ENCODE results near the gene FAM43B. TPM values are rescaled to one million over a fixed set of nuclear protein-coding genes. Genes with fewer than 3 reads are reported as not detected.

FAM43B gene
- total RNA-seq, 4 donors from 2014 or later, result 0.15 to 0.62 TPM; not detected in 2

DNA sequence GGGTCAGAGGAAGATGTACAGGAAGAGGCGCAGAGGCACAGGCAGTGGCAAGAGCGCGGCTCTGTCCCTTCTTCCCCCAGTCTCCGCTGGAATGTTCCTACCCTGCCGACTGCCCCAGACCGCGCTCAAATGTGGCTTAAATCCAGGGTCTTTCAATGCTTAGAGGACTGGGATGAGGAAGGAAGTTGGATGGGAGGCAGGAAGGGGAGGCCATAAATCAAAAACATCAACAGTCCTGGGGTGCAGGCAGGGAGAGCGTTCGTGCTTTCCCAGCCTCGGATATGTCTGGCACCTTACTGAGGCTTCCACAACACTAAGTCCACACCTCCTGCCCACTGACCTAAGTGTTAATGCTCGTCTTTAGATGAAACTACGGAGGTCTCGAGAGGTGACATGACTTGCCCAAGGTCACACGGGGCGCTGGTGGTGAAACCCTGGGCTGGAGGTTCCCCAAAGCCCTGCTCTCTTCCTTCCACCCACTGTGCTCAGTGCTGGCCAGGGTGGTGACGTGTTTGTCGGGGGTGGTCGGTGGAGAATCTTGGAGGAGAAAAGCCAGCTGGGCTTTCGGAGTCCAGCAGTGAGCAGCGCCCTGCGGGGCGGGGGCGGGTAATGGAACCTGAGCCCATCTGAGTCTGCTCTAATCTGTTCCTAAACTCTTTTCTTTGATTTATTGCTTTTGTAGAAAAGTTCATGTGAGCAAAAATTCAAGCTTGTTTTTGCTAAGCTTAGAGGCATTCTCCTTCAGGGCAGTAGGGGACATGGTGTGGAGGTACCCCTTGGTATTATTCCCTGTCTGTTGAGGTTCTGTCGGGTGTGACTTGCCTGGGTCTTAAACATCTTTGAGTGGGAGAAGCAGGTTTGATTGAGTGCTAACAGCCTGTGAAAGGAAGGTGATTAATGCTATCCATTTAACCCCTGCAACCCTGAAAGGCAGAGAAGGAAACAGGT lies 37.2 kb downstream of the FAM43B start:
- WGBS, 2 donors, result 8 to 10% methylated on average over 24 of the region's 24 CpGs
- TF ChIP-seq, protein P1, sequence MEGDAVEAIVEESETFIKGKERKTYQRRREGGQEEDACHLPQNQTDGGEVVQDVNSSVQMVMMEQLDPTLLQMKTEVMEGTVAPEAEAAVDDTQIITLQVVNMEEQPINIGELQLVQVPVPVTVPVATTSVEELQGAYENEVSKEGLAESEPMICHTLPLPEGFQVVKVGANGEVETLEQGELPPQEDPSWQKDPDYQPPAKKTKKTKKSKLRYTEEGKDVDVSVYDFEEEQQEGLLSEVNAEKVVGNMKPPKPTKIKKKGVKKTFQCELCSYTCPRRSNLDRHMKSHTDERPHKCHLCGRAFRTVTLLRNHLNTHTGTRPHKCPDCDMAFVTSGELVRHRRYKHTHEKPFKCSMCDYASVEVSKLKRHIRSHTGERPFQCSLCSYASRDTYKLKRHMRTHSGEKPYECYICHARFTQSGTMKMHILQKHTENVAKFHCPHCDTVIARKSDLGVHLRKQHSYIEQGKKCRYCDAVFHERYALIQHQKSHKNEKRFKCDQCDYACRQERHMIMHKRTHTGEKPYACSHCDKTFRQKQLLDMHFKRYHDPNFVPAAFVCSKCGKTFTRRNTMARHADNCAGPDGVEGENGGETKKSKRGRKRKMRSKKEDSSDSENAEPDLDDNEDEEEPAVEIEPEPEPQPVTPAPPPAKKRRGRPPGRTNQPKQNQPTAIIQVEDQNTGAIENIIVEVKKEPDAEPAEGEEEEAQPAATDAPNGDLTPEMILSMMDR (IDR thresholded peaks at IDR 0.05), result no peak
- no peak for TF ChIP-seq POLR2A (IDR thresholded peaks at IDR 0.05)
- no peak for DNase-seq (ENCODE audit: low spot score in 2 of 2)
- H3K4me3 ChIP-seq (ENCODE audit: low read depth, poor library complexity, severe bottlenecking), result peak overlapping the region; percentile 13
- intact Hi-C loops (cut with DNase I; ENCODE audit: low total_unique reads), result no loop called here

DNA sequence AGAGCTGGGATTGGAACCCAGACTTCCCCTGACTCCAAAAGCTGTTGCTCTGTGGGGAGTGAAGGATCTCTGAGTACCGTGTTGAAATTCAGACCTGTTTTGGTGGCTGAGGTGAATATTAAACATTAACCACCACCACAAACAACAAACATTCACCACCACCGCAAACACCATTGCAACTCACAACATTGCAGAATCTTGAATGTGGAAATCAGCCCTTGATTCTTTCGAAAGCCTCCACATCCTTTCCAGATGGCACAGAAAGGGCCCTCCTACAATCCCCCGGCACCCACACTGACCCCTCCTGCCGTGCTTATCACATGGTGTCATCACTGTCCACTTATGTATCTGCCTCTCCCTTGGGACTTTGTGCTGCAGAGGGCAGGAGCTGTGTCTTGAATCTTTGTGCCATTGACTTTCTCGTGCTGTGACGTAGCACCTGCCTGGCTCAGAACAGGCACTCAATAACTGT lies 38.0 kb downstream of the FAM43B start:
- 40 to 44% methylated on average over 7 of the region's 7 CpGs for WGBS, 2 donors
- peak in 1 of 2 donors; percentile 46 for DNase-seq (ENCODE audit: low spot score in 2 of 2)
- intact Hi-C loops (cut with DNase I; ENCODE audit: low total_unique reads), result no loop called here
- TF ChIP-seq, protein P1 (IDR thresholded peaks at IDR 0.05), result no peak
- no peak overlapping the region for H3K4me3 ChIP-seq (ENCODE audit: low read depth, poor library complexity, severe bottlenecking)

DNA sequence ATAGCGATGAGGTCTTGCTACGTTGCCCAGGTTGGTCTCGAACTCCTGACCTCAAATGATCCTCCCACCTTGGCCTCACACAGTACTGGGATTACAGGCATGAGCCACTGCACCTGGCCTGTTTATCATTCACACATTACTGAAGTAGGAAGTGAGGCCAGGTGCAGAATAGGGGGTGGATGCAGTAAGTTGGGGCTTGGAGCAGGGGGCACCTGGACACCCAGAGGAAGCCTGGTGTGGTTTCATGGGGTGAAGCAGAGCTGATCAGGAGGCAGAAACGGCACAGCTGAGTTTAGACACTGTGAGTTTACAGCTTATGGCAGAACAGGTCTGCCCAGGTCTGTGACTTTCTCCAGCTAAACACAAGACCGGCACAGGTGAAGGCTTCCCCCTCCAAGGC lies 41.4 kb downstream of the FAM43B start:
- intact Hi-C loops (cut with DNase I; ENCODE audit: low total_unique reads), result no loop called here
- TF ChIP-seq, protein P1 (IDR thresholded peaks at IDR 0.05), result no peak
- no peak for TF ChIP-seq POLR2A (IDR thresholded peaks at IDR 0.05)
- whole genome bisulfite sequencing, 2 donors, result 80 to 88% methylated on average over 5 of the region's 5 CpGs
- DNase-seq (ENCODE audit: low spot score in 2 of 2), result no peak
- no peak overlapping the region for H3K4me3 ChIP-seq (ENCODE audit: low read depth, poor library complexity, severe bottlenecking)

DNA sequence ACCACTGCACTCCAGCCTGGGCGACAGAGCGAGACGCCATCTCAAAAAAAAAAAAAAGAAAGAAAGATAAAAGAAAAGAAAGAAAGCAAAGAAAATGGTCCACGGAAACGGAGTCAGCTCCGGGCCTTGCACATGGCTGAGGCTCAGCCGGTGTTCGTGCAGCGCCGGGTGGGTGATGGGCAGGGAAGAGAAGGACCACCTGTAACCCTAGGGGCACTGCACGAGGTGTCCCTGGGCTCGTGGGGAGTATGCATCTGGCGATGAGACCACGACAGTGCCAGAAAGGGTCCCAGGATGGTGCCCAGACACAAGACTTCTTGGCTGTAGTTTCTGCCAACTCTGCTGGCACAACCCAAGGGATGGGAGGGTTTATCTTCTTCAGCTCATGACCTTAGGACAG lies 42.4 kb downstream of the FAM43B start:
- TF ChIP-seq POLR2A (IDR thresholded peaks at IDR 0.05), result no peak
- TF ChIP-seq, protein P1 (IDR thresholded peaks at IDR 0.05), result no peak
- DNase-seq (ENCODE audit: low spot score in 2 of 2), result no peak
- H3K4me3 ChIP-seq (ENCODE audit: low read depth, poor library complexity, severe bottlenecking), result no peak overlapping the region
- intact Hi-C loops (cut with DNase I; ENCODE audit: low total_unique reads), result no loop called here
- WGBS, 2 donors, result 83 to 91% methylated on average over 14 of the region's 14 CpGs

- no peak overlapping the region for H3K4me3 ChIP-seq (ENCODE audit: low read depth, poor library complexity, severe bottlenecking)
- 56 to 59% methylated on average over 6 of the region's 6 CpGs for WGBS, 2 donors
- TF ChIP-seq, protein P1 (IDR thresholded peaks at IDR 0.05), result no peak
- TF ChIP-seq POLR2A (IDR thresholded peaks at IDR 0.05), result no peak
- no peak for DNase-seq (ENCODE audit: low spot score in 2 of 2)
- intact Hi-C loops (cut with DNase I; ENCODE audit: low total_unique reads), result no loop called here
Observed at GRCh38 chr1:20596106-20596505, 43.7 kb downstream of the FAM43B start.
